Mammary epithelial cell (primary cell): ENCODE data around the gene PON3.

ENCODE experiments used
- EZH2 ChIP-seq: IDR thresholded peaks from 2 replicates; pipeline ENCODE4 v1.6.1; 2012; ENCODE audit warnings: low read length, inconsistent platforms, borderline replicate concordance
- TF ChIP-seq, protein P1 (sequence below), 2 donors: IDR thresholded peaks in 1 of 2; conservative IDR thresholded peaks in 1 of 2; 2 replicates each; pipeline ENCODE4 v1.5.1; 2011 to 2012; ENCODE audit warnings: inconsistent platforms in 2 of 2, low read length in 2 of 2, mild to moderate bottlenecking in 2 of 2, control low read depth in 1 of 2, low read depth in 1 of 2; ENCODE audit not compliant: insufficient read depth in 1 of 2; ENCODE audit errors: extremely low read depth in 1 of 2

DNA sequence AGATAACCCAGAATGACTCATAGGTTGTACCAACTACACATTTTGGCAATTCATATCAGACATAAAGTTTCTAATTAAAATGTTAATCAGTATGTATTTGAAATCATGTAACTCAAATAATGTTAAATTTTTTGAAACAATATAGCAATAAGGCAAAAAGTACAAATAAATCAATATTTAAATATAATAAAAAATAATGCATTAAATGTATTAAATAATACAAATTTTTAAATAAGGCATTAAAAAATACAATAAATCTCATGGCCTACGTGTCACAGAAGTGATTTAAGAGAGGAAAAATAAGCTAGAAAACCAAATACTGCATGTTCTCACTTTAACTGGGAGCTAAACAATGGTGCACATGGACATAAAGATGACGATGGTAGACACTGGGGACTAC is 29.5 kb upstream of the PON3 start:
- TF ChIP-seq, protein P1, sequence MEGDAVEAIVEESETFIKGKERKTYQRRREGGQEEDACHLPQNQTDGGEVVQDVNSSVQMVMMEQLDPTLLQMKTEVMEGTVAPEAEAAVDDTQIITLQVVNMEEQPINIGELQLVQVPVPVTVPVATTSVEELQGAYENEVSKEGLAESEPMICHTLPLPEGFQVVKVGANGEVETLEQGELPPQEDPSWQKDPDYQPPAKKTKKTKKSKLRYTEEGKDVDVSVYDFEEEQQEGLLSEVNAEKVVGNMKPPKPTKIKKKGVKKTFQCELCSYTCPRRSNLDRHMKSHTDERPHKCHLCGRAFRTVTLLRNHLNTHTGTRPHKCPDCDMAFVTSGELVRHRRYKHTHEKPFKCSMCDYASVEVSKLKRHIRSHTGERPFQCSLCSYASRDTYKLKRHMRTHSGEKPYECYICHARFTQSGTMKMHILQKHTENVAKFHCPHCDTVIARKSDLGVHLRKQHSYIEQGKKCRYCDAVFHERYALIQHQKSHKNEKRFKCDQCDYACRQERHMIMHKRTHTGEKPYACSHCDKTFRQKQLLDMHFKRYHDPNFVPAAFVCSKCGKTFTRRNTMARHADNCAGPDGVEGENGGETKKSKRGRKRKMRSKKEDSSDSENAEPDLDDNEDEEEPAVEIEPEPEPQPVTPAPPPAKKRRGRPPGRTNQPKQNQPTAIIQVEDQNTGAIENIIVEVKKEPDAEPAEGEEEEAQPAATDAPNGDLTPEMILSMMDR (conservative IDR thresholded peaks at IDR 0.05 in 1 of 2, IDR thresholded peaks at IDR 0.05 in 1 of 2; ENCODE audit: extremely low read depth in 1 of 2, insufficient read depth in 1 of 2, low read depth in 1 of 2, low read length in 2 of 2) = no peak
- no peak for TF ChIP-seq EZH2
